ENCODE measurements around the gene EPHB2. TPM values are rescaled to one million over a fixed set of nuclear protein-coding genes. Genes with fewer than 3 reads are reported as not detected.

The EPHB2 gene
- total RNA-seq, 4 donors from 2014 or later: 0.32 to 4.0 (median 1.7) TPM

DNA sequence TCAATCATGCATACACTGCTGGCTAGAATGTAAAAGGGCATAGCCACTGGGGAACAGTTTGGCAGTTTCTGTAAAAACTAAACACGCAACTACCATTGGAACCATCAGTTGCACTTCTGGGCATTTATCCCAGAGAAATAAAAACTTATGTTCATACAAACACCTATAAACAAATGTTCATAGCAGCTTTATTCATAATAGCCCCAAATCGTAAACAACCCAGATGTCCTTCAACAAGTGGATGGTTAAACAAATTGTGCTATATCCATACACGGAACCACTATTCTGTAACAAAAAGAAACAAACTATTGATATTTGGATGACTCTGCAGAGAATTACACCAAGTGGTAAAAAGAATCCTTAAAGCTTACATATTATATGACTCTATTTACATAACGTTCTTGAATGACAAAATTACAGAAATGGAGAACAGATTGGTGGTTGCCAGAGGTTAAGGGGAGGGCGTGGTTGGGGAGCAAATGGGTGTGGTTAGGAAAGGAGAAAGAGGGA, 239.2 kb downstream of the EPHB2 start:
- WGBS: 44% methylated on average over 5 of the region's 5 CpGs
- H3K27me3 ChIP-seq: peaks cover 56% of the 10 kb centered on the region
- H3K36me3 ChIP-seq: no peaks in the 10 kb centered on the region

GRCh38 chr1:22951796-22952195, 241.2 kb downstream of the EPHB2 start:
- Histone ChIP-seq H3K4me3 (no peak overlapping the region), H3K27ac (no peak overlapping the region), H3K27me3 (peaks cover 55% of the 10 kb centered on the region), H3K36me3 (no peaks in the 10 kb centered on the region), H3K4me1 (peaks cover 12% of the 10 kb centered on the region), H3K9me3 (no peaks in the 10 kb centered on the region)
- TF ChIP-seq EP300 (IDR thresholded peaks at IDR 0.05) (no peak), POLR2AphosphoS5 (IDR thresholded peaks at IDR 0.05) (no peak), POLR2A (IDR thresholded peaks at IDR 0.05) (no peak), CTCF (IDR thresholded peaks at IDR 0.05) (no peak)
- DNase-seq (ENCODE audit: low spot score in 2 of 2): no peak
- 51% methylated on average over 3 of the region's 3 CpGs for WGBS

More for the DNA sequence above, 239.2 kb downstream of the EPHB2 start:
- no peak overlapping the region for H3K27ac ChIP-seq
- peaks cover 12% of the 10 kb centered on the region for H3K4me1 ChIP-seq
- DNase-seq (ENCODE audit: low spot score in 2 of 2): no peak
- no peak for TF ChIP-seq EP300 (IDR thresholded peaks at IDR 0.05)
- no peak for TF ChIP-seq POLR2AphosphoS5 (IDR thresholded peaks at IDR 0.05)
- TF ChIP-seq CTCF (IDR thresholded peaks at IDR 0.05): no peak
- TF ChIP-seq POLR2A (IDR thresholded peaks at IDR 0.05): no peak
- H3K9me3 ChIP-seq: no peaks in the 10 kb centered on the region
- no peak overlapping the region for H3K4me3 ChIP-seq

DNA sequence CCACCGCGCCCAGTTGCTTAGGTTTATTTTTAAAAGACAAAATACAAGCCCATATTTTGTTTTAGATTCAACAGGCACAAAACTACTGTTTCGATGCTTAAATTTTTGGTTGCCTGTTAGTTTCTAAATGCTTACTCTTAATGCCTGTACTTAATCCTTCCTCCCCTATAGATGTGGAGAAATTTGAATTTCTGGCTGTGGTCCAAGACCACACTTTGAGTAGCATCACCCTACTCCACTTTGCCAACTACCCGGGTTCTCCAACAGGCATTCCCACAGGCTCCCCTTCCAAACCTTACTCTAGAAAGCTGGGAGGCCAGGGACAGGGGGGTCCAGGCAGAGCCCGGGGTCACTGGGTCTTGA, 242.0 kb downstream of the EPHB2 start:
- 73% methylated on average over 5 of the region's 5 CpGs for WGBS
- H3K4me1 ChIP-seq: peaks cover 12% of the 10 kb centered on the region
- TF ChIP-seq CTCF (IDR thresholded peaks at IDR 0.05) (no peak), POLR2AphosphoS5 (IDR thresholded peaks at IDR 0.05) (no peak), POLR2A (IDR thresholded peaks at IDR 0.05) (no peak), EP300 (IDR thresholded peaks at IDR 0.05) (no peak)
- no peak for DNase-seq (ENCODE audit: low spot score in 2 of 2)
- peaks cover 55% of the 10 kb centered on the region for H3K27me3 ChIP-seq
- no peaks in the 10 kb centered on the region for H3K9me3 ChIP-seq
- no peaks in the 10 kb centered on the region for H3K36me3 ChIP-seq
- H3K27ac ChIP-seq: no peak overlapping the region
- no peak overlapping the region for H3K4me3 ChIP-seq

DNA sequence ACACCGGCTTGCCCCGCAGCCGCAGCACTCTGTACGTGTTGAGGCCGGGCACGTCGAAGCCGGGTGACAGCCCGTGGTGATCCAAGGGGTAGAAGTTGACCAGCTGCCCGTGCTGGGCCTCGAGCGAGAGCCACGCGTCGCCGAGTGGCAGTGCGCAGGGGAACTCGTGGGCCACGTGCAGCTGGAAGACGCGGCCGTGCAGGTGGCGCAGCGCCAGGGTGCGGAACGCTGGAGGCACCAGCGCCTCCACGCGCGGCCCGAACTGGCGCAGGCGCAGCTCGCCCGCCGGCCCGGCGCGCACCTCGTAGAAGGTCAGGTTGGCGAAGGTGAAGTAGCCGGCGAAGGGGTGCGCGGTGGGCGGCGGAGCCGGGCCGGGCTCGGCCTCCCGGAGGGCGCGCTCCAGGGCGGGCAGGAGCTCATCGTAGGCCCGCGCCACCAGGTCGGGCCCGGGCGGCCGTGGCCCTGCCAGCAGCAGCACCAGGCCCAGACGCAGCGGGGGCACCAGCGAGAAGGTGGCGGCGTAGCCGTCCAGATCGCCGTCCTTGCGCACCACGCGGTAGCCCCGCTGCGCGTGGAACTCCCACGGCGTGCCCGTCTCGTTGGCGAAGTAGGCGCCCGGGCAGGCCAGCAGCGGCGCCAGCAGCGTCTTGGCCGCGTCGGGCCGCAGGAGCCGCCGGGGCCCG, 242.6 kb downstream of the EPHB2 start:
- Histone ChIP-seq H3K27me3 (peaks cover 55% of the 10 kb centered on the region), H3K9me3 (no peaks in the 10 kb centered on the region), H3K4me1 (peaks cover 12% of the 10 kb centered on the region), H3K36me3 (no peaks in the 10 kb centered on the region), H3K27ac (no peak overlapping the region), H3K4me3 (peak overlapping the region; percentile 34)
- 31% methylated on average over 13 of the region's 92 CpGs for WGBS
- peak; percentile 54 to 71 for DNase-seq (ENCODE audit: low spot score in 2 of 2)
- TF ChIP-seq POLR2AphosphoS5 (IDR thresholded peaks at IDR 0.05) (no peak), POLR2A (IDR thresholded peaks at IDR 0.05) (no peak), CTCF (IDR thresholded peaks at IDR 0.05) (no peak), EP300 (IDR thresholded peaks at IDR 0.05) (no peak)

DNA sequence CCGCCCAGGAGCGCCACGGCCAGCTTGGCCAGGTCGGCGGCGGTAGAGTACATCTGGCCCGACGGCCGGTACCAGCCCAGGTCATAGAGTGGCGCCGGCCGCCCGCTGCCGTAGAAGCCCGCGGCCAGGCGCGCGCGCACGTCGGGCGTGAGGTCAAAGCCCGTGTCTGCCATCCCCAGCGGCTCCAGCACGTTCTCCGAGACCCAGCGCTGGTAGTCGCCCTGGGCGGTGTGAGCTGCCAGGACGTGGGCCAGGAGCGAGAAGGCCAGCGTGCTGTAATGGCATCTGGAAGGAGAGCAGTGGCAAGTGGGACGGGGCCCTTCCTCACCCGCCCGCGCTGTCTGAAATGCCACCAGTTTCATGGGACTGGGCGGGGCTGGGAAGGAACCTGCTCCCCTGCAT, 243.1 kb downstream of the EPHB2 start:
- Histone ChIP-seq H3K27ac (no peak overlapping the region), H3K36me3 (no peaks in the 10 kb centered on the region), H3K4me1 (peaks cover 12% of the 10 kb centered on the region), H3K4me3 (peak overlapping the region; percentile 34), H3K27me3 (peaks cover 60% of the 10 kb centered on the region), H3K9me3 (no peaks in the 10 kb centered on the region)
- DNase-seq (ENCODE audit: low spot score in 2 of 2): no peak
- 63% methylated on average over 6 of the region's 38 CpGs for WGBS
- no peak for TF ChIP-seq EP300 (IDR thresholded peaks at IDR 0.05)
- no peak for TF ChIP-seq POLR2A (IDR thresholded peaks at IDR 0.05)
- no peak for TF ChIP-seq CTCF (IDR thresholded peaks at IDR 0.05)
- TF ChIP-seq POLR2AphosphoS5 (IDR thresholded peaks at IDR 0.05): no peak

Data from suprapubic skin (tissue), 4 donors.